Mesendoderm (in vitro differentiated cells): ENCODE measurements around the gene TNS3.

Experiments
- DNase-seq: peaks from one replicate; pipeline ENCODE4 v3.0.0; 2013
- H2AK5ac ChIP-seq: 2 replicates; pipeline ENCODE4 v1.6.1; 2013; ENCODE audit warnings: low read length, inconsistent platforms
- H2BK120ac ChIP-seq: 2 replicates; pipeline ENCODE4 v1.6.1; 2013; ENCODE audit warnings: low read depth, mild to moderate bottlenecking, low read length, moderate library complexity, mixed read lengths
- H2BK15ac ChIP-seq: replicated peaks from 2 replicates; pipeline ENCODE4 v1.6.1; 2013; ENCODE audit warnings: low read depth, mild to moderate bottlenecking, moderate library complexity
- H2BK5ac ChIP-seq: 2 replicates; pipeline ENCODE4 v1.6.1; 2013; ENCODE audit warnings: low read length, inconsistent platforms
- H3K18ac ChIP-seq: 2 replicates; pipeline ENCODE4 v1.6.1; 2013; ENCODE audit warnings: mild to moderate bottlenecking, low read length, mixed read lengths
- H3K23ac ChIP-seq: one replicate; pipeline ENCODE4 v1.6.1; 2013; ENCODE audit warnings: low read length
- H3K27ac ChIP-seq: 2 replicates; pipeline ENCODE4 v1.5.1; 2013; ENCODE audit warnings: low read depth, mild to moderate bottlenecking, inconsistent platforms, low read length, moderate library complexity
- H3K27me3 ChIP-seq: 2 replicates; pipeline ENCODE4 v1.6.1; 2013; ENCODE audit warnings: low read length, control low read depth, mild to moderate bottlenecking, inconsistent platforms; ENCODE audit not compliant: insufficient read depth, poor library complexity
- H3K36me3 ChIP-seq: 2 replicates; pipeline ENCODE4 v1.6.1; 2013; ENCODE audit warnings: low read length, inconsistent platforms; ENCODE audit not compliant: control insufficient read depth, insufficient read depth
- H3K4ac ChIP-seq: one replicate; pipeline ENCODE4 v1.6.1; 2013; ENCODE audit warnings: low read depth, mild to moderate bottlenecking, low read length, moderate library complexity
- H3K4me1 ChIP-seq: 2 replicates; pipeline ENCODE4 v1.6.1; 2013; ENCODE audit warnings: low read depth, low read length, inconsistent platforms; ENCODE audit not compliant: control insufficient read depth
- H3K4me2 ChIP-seq: 2 replicates; pipeline ENCODE4 v1.6.1; 2013; ENCODE audit warnings: low read length
- H3K4me3 ChIP-seq: 2 replicates; pipeline ENCODE4 v1.5.1; 2013; ENCODE audit warnings: mild to moderate bottlenecking, low read length
- H3K56ac ChIP-seq: one replicate; pipeline ENCODE4 v1.6.1; 2013; ENCODE audit warnings: low read length
- H3K79me1 ChIP-seq: 2 replicates; pipeline ENCODE4 v1.6.1; 2013; ENCODE audit warnings: low read length, inconsistent platforms
- H3K79me2 ChIP-seq: 2 replicates; pipeline ENCODE4 v1.6.1; 2013; ENCODE audit warnings: mild to moderate bottlenecking, low read length; ENCODE audit not compliant: control insufficient read depth, insufficient read depth
- H3K9ac ChIP-seq: 2 replicates; pipeline ENCODE4 v1.6.1; 2013; ENCODE audit warnings: low read length, inconsistent platforms
- H4K5ac ChIP-seq: one replicate; pipeline ENCODE4 v1.6.1; 2013; ENCODE audit warnings: low read length
- H4K8ac ChIP-seq: one replicate; pipeline ENCODE4 v1.6.1; 2013; ENCODE audit warnings: low read depth, mild to moderate bottlenecking, control low read depth, low read length, moderate library complexity
- WGBS: extraction: QIAGEN DNeasy Blood & Tissue Kit; methylation state at CpG from one replicate; pipeline ENCODE4 v1.1.7; 2013; ENCODE audit warnings: low lambda C conversion rate, missing lambda C conversion rate; ENCODE audit not compliant: insufficient coverage; ENCODE audit errors: extremely low coverage; 5-methylcytosine and 5-hydroxymethylcytosine counted together

TNS3 gene

GRCh38 chr7:47447621-47448349 is 134.1 kb downstream of the TNS3 start:
- Histone ChIP-seq H3K56ac (no peak overlapping the region), H2BK5ac (no peak overlapping the region), H3K27me3 (no peaks in the 10 kb centered on the region), H3K27ac (no peak overlapping the region), H2AK5ac (no peak overlapping the region), H4K5ac (no peak overlapping the region), H3K36me3 (no peaks in the 10 kb centered on the region), H3K4me1 (no peaks in the 10 kb centered on the region), H3K4me3 (no peak overlapping the region), H3K4me2 (no peak overlapping the region), H3K79me1 (no peaks in the 10 kb centered on the region), H4K8ac (no peak overlapping the region), H3K18ac (no peak overlapping the region), H3K23ac (no peak overlapping the region), H3K4ac (no peak overlapping the region), H2BK120ac (no peak overlapping the region), H2BK15ac (no peak overlapping the region), H3K79me2 (no peaks in the 10 kb centered on the region), H3K9ac (no peak overlapping the region)
- no CpG with 5 or more reads among the region's 12 CpGs for WGBS
- no peak for DNase-seq

DNA sequence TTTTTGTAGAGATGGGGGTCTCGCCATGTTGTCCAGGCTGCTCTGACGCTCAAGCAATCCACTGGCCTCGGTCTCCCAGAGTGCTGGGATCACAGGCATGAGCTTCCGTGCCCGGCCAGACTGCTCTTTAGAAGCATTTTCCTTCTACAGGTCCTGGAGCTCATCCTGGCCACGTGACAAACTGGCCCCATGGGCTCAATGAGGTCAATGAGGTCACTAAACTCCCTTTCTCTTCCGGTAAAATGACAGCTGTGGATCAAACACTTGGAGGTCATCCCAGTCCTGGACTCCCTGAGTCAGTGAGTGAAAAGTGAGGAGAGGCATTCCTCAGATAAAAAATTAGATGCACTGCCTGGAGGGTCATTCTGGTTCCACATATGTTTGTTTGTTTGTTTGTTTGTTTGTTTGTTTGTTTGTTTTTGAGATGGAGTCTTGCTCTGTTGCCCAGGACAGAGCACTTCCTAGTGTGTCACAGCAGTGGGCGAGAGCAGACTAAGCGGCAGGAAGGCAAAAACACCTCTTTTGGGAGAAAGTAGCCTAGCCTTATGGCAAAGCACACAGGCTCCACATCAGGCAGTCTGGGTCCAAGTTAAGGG is 134.9 kb downstream of the TNS3 start:
- Histone ChIP-seq H4K8ac (no peak overlapping the region), H2BK120ac (no peak overlapping the region), H3K23ac (no peak overlapping the region), H3K27me3 (no peaks in the 10 kb centered on the region), H3K27ac (no peak overlapping the region), H3K79me1 (no peaks in the 10 kb centered on the region), H4K5ac (no peak overlapping the region), H3K4me1 (no peaks in the 10 kb centered on the region), H3K18ac (no peak overlapping the region), H2BK5ac (no peak overlapping the region), H3K36me3 (no peaks in the 10 kb centered on the region), H3K56ac (no peak overlapping the region), H3K4me2 (no peak overlapping the region), H3K79me2 (no peaks in the 10 kb centered on the region), H3K4me3 (no peak overlapping the region), H2BK15ac (no peak overlapping the region), H3K4ac (no peak overlapping the region), H3K9ac (no peak overlapping the region), H2AK5ac (no peak overlapping the region)
- WGBS, result no CpG with 5 or more reads among the region's 9 CpGs
- DNase-seq, result no peak

GRCh38 chr7:47444376-47445098 is 137.4 kb downstream of the TNS3 start:
- H4K5ac ChIP-seq, result no peak overlapping the region
- H2AK5ac ChIP-seq, result no peak overlapping the region
- H3K27me3 ChIP-seq, result no peaks in the 10 kb centered on the region
- no peaks in the 10 kb centered on the region for H3K79me2 ChIP-seq
- no peak overlapping the region for H3K4me3 ChIP-seq
- no peak overlapping the region for H4K8ac ChIP-seq
- no peak overlapping the region for H2BK120ac ChIP-seq
- H3K4me2 ChIP-seq, result no peak overlapping the region
- no peaks in the 10 kb centered on the region for H3K4me1 ChIP-seq
- no peak overlapping the region for H2BK5ac ChIP-seq
- no peak overlapping the region for H3K9ac ChIP-seq
- DNase-seq, result peak; percentile 26
- no peak overlapping the region for H3K27ac ChIP-seq
- H3K4ac ChIP-seq, result no peak overlapping the region
- H3K36me3 ChIP-seq, result no peaks in the 10 kb centered on the region
- no peak overlapping the region for H2BK15ac ChIP-seq
- H3K79me1 ChIP-seq, result no peaks in the 10 kb centered on the region
- no CpG with 5 or more reads among the region's 14 CpGs for WGBS
- H3K23ac ChIP-seq, result no peak overlapping the region
- no peak overlapping the region for H3K18ac ChIP-seq
- no peak overlapping the region for H3K56ac ChIP-seq

DNA sequence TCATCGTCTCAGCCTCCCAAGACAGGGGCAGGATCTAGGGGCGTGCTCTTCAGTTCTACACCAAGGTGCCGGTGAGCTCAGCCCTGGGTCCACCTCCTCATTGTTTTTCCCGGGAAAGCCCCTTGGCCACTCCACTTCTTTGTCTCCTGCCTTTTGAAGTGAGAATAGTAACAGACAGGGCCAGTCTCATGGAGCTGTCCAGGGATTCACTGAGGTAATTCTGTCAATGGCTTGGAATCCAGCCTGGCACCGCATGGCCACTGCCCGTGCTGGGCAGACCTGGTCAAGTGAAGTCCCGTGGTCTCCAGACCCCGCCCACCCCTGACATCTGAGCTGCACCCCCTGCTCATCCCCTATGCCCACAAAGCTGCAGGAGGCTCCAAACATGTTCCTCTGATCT is 138.9 kb downstream of the TNS3 start:
- Histone ChIP-seq H3K36me3 (no peaks in the 10 kb centered on the region), H4K5ac (no peak overlapping the region), H3K27me3 (no peaks in the 10 kb centered on the region), H3K79me2 (no peaks in the 10 kb centered on the region), H3K4me2 (no peak overlapping the region), H3K23ac (no peak overlapping the region), H2BK120ac (no peak overlapping the region), H2AK5ac (no peak overlapping the region), H3K4me1 (no peaks in the 10 kb centered on the region), H3K79me1 (no peaks in the 10 kb centered on the region), H3K27ac (no peak overlapping the region), H4K8ac (no peak overlapping the region), H3K4ac (no peak overlapping the region), H3K4me3 (no peak overlapping the region), H3K56ac (no peak overlapping the region), H3K9ac (no peak overlapping the region), H3K18ac (no peak overlapping the region), H2BK5ac (no peak overlapping the region), H2BK15ac (no peak overlapping the region)
- WGBS, result no CpG with 5 or more reads among the region's 8 CpGs
- DNase-seq, result no peak

DNA sequence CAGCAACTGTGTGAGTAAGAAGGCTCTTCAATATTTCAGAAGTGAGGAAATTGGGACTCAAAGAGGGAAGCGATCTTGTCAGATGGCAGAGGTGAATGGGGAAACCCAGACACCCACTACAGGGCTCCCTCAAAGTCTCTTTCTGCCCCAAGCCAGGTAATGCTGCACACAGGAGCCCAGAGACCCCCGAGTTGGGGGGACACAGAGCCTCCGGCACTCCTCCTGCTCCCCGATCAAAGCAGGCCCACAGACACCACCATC is 139.4 kb downstream of the TNS3 start:
- H3K27me3 ChIP-seq, result no peaks in the 10 kb centered on the region
- no peak overlapping the region for H2AK5ac ChIP-seq
- H4K5ac ChIP-seq, result no peak overlapping the region
- H3K56ac ChIP-seq, result no peak overlapping the region
- no CpG with 5 or more reads among the region's 4 CpGs for WGBS
- H3K4me2 ChIP-seq, result no peak overlapping the region
- H3K18ac ChIP-seq, result no peak overlapping the region
- H3K27ac ChIP-seq, result no peak overlapping the region
- no peak for DNase-seq
- no peaks in the 10 kb centered on the region for H3K79me2 ChIP-seq
- no peak overlapping the region for H2BK120ac ChIP-seq
- no peaks in the 10 kb centered on the region for H3K79me1 ChIP-seq
- H3K9ac ChIP-seq, result no peak overlapping the region
- no peak overlapping the region for H2BK5ac ChIP-seq
- H3K23ac ChIP-seq, result no peak overlapping the region
- no peak overlapping the region for H4K8ac ChIP-seq
- H3K4ac ChIP-seq, result no peak overlapping the region
- H3K36me3 ChIP-seq, result no peaks in the 10 kb centered on the region
- no peak overlapping the region for H3K4me3 ChIP-seq
- no peak overlapping the region for H2BK15ac ChIP-seq
- no peaks in the 10 kb centered on the region for H3K4me1 ChIP-seq
